SK-MEL-5 (cell line): ENCODE results near the gene TTC7B. TPM values are rescaled to one million over a fixed set of nuclear protein-coding genes. Genes with fewer than 3 reads are reported as not detected.
"Not testable (repeated sequence)": the region's sequence is repeated elsewhere in the genome, so short reads cannot be mapped to it uniquely, and the experiment has no call there.

Experiments used
- DNase-seq: peaks from one replicate; pipeline ENCODE4 v3.0.0-alpha.2; 2016; ENCODE audit warnings: low read depth, low spot score
- in situ Hi-C: cut with HindIII; loops from 2 replicates; pipeline ENCODE4 v1.10.0; 2016; ENCODE audit warnings: low sequenced_read_pairs, high pct_unique_total_duplicates, low pct_unique_long_range_greater_than_20kb
- polyA plus RNA-seq, 2 experiments: library from polyadenylated mRNA; depleted of rRNA; stranded (reverse); fragments of >200 nt; gene quantifications; 2 replicates each; pipeline ENCODE4 v1.2.3, GENCODE V29; 2015
- total RNA-seq: library from RNA; depleted of rRNA; stranded (reverse); fragments of >200 nt; shearing (Covaris generic); gene quantifications from 2 replicates; pipeline ENCODE4 v1.2.3, GENCODE V29; 2014; rRNA removed

TTC7B gene
- 31.1 and 32.9 TPM in 2 replicates for total RNA-seq
- 43.5 and 54.5 TPM in 2 replicates for polyA plus RNA-seq (2015; cell fraction: cytosol; rRNA removed)
- 16.0 and 20.7 TPM in 2 replicates for polyA plus RNA-seq (2015; cell fraction: nucleus; rRNA removed)

- peak; percentile 30 for DNase-seq
Measured at GRCh38 chr14:90815822-90816662, at the start of gene TTC7B. Gene TTC7B, minus strand, starts transcription at chr14:90816430. Its CDS starts 135 bp downstream, at chr14:90816295.

GRCh38 chr14:90864741-90865140 is 48.5 kb upstream of the TTC7B start:
- in situ Hi-C loops = no loop called here
- no peak for DNase-seq

More at GRCh38 chr14:90815822-90816662, at the start of gene TTC7B:
- in situ Hi-C loops = no loop called here

- no peak for DNase-seq
- in situ Hi-C loops = no loop called here
Measured at GRCh38 chr14:90858511-90858910, 42.3 kb upstream of the TTC7B start.

- DNase-seq = no peak
- in situ Hi-C loops = no loop called here
Measured at GRCh38 chr14:90857866-90858265, 41.6 kb upstream of the TTC7B start.

GRCh38 chr14:90856115-90856514 is 39.9 kb upstream of the TTC7B start:
- DNase-seq, in situ Hi-C loops: not testable (repeated sequence)

- in situ Hi-C loops = no loop called here
Measured at GRCh38 chr14:90853116-90853515, 36.9 kb upstream of the TTC7B start.

GRCh38 chr14:90851327-90852036 is 35.3 kb upstream of the TTC7B start:
- peak; percentile 59 for DNase-seq
- in situ Hi-C loops = no loop called here

More at GRCh38 chr14:90853116-90853515, 36.9 kb upstream of the TTC7B start:
- no peak for DNase-seq

GRCh38 chr14:90850487-90850886 is 34.3 kb upstream of the TTC7B start:
- no peak for DNase-seq
- in situ Hi-C loops = no loop called here

GRCh38 chr14:90849787-90850444 is 33.7 kb upstream of the TTC7B start:
- in situ Hi-C loops = no loop called here
- DNase-seq = no peak

GRCh38 chr14:90848944-90849731 is 32.9 kb upstream of the TTC7B start:
- in situ Hi-C loops = no loop called here
- no peak for DNase-seq

- no peak for DNase-seq
Measured at GRCh38 chr14:90846511-90846910, 30.3 kb upstream of the TTC7B start.

GRCh38 chr14:90844321-90844720 is 28.1 kb upstream of the TTC7B start:
- in situ Hi-C loops = no loop called here
- DNase-seq = no peak

More at GRCh38 chr14:90846511-90846910, 30.3 kb upstream of the TTC7B start:
- in situ Hi-C loops = no loop called here

GRCh38 chr14:90842726-90843125 is 26.5 kb upstream of the TTC7B start:
- in situ Hi-C loops = no loop called here
- no peak for DNase-seq

GRCh38 chr14:90840667-90841066 is 24.4 kb upstream of the TTC7B start:
- DNase-seq, in situ Hi-C loops: not testable (repeated sequence)

- no peak for DNase-seq
- in situ Hi-C loops = no loop called here
Measured at GRCh38 chr14:90839889-90840266, 23.6 kb upstream of the TTC7B start.

- no peak for DNase-seq
- in situ Hi-C loops = no loop called here
Measured at GRCh38 chr14:90839024-90839888, 23.0 kb upstream of the TTC7B start.
